HCT116 (cell line): ENCODE measurements around the gene DRD2. TPM values are rescaled to one million over a fixed set of nuclear protein-coding genes. Genes with fewer than 3 reads are reported as not detected.

Experiments used
- ATAC-seq: fragments of 200-7000 bp; cut with Tn5 transposase; 2 replicates; pipeline ENCODE4 v1.9.1; 2020; ENCODE audit warnings: mild to moderate bottlenecking, moderate library complexity
- BruUV-seq: library from RNA; stranded (reverse); fragments of 400-500 nt; replicated peaks from 2 replicates; lab custom pipeline; 2021; lab: Mats Ljungman, UMichigan
- CTCF ChIA-PET: fragments of 300-600 bp; sonication (Branson Sonifier 250); formaldehyde crosslinking; loops from one replicate; lab custom pipeline; 2021; ENCODE audit warnings: antibody characterized with exemption; lab: Charles Lee
- POLR2A ChIA-PET: fragments of 300-600, 350-600 bp; sonication (Branson Sonifier 250); formaldehyde crosslinking; loops from one replicate; lab custom pipeline; 2021; ENCODE audit warnings: antibody characterized with exemption; lab: Charles Lee
- RAD21 ChIA-PET, 2 experiments: fragments of 300-600 bp; sonication (Branson Sonifier 250); formaldehyde crosslinking; loops; one replicate each; lab custom pipeline; 2023; ENCODE audit warnings: low total read pairs in 2 of 2; ENCODE audit not compliant: uncharacterized antibody in 2 of 2, unreplicated experiment in 2 of 2, low non-redundant PET in 1 of 2; lab: Charles Lee
- DNase-seq: peaks from one replicate; pipeline ENCODE4 v3.0.0-alpha.2; 2010; ENCODE audit warnings: low read depth, low spot score
- H2AFZ ChIP-seq: fragments of 200-600 bp; shearing (Covaris generic), sonication (generic); 2 replicates; pipeline ENCODE4 v1.6.1; 2017; ENCODE audit warnings: low read depth, mixed run types, mixed read lengths, antibody characterized with exemption, low read length; ENCODE audit not compliant: poor library complexity, severe bottlenecking
- H3K27ac ChIP-seq: 2 replicates; pipeline ENCODE4 v1.5.1; 2012; ENCODE audit warnings: low read depth, low read length
- H3K27me3 ChIP-seq: fragments of 200-600 bp; sonication (generic); 2 replicates; pipeline ENCODE4 v1.6.1; 2016; ENCODE audit warnings: mixed run types, low read length, mixed read lengths; ENCODE audit not compliant: insufficient read depth
- H3K36me3 ChIP-seq, 2 experiments: fragments of 200-500 bp in 1 of 2; fragments of 200-600 bp in 1 of 2; sonication (Bioruptor generic) in 1 of 2; sonication (generic) in 1 of 2; 2 replicates each; pipeline versions ENCODE4 v1.5.1 to v1.6.1; 2014 to 2016; ENCODE audit warnings: low read length in 2 of 2, inconsistent platforms in 1 of 2, mixed read lengths in 1 of 2, mixed run types in 1 of 2; ENCODE audit not compliant: insufficient read depth in 2 of 2, control insufficient read depth in 1 of 2
- H3K4me1 ChIP-seq, 2 experiments: fragments of 200-600 bp in 1 of 2; sonication (generic) in 1 of 2; 2 replicates each; pipeline versions ENCODE4 v1.5.1 to v1.6.1; 2012 to 2017; ENCODE audit warnings: low read length in 2 of 2, inconsistent platforms in 1 of 2, mild to moderate bottlenecking in 1 of 2, mixed read lengths in 1 of 2, mixed run types in 1 of 2, moderate library complexity in 1 of 2; ENCODE audit not compliant: insufficient read depth in 2 of 2, control insufficient read depth in 1 of 2
- H3K4me2 ChIP-seq: fragments of 200-600 bp; sonication (generic); 2 replicates; pipeline ENCODE4 v1.6.1; 2017; ENCODE audit warnings: mixed run types, low read length, mixed read lengths
- H3K4me3 ChIP-seq, 2 experiments: fragments of 200-600 bp in 1 of 2; sonication (generic) in 1 of 2; replicated peaks in 1 of 2; 2 replicates each; pipeline ENCODE4 v1.5.1; 2011 to 2016; ENCODE audit warnings: low read length in 2 of 2, control low read depth in 1 of 2, low read depth in 1 of 2, mild to moderate bottlenecking in 1 of 2, mixed read lengths in 1 of 2, mixed run types in 1 of 2
- H3K79me2 ChIP-seq: fragments of 200-600 bp; sonication (generic); 2 replicates; pipeline ENCODE4 v1.6.1; 2017; ENCODE audit warnings: mild to moderate bottlenecking, mixed run types, low read length, moderate library complexity, mixed read lengths; ENCODE audit not compliant: insufficient read depth
- H3K9ac ChIP-seq: fragments of 200-600 bp; sonication (generic); 2 replicates; pipeline ENCODE4 v1.6.1; 2016; ENCODE audit warnings: low read length, mixed read lengths
- H3K9me2 ChIP-seq: fragments of 200-600 bp; sonication (generic), shearing (Covaris generic); 2 replicates; pipeline ENCODE4 v1.6.1; 2017; ENCODE audit warnings: mixed run types, mild to moderate bottlenecking, moderate library complexity; ENCODE audit not compliant: insufficient read depth
- H3K9me3 ChIP-seq, 2 experiments: fragments of 200-500 bp in 1 of 2; fragments of 200-600 bp in 1 of 2; sonication (Bioruptor generic) in 1 of 2; sonication (generic) in 1 of 2; 2 replicates each; pipeline ENCODE4 v1.6.1; 2014 to 2017; ENCODE audit warnings: low read length in 2 of 2, mixed read lengths in 2 of 2, inconsistent platforms in 1 of 2, low read depth in 1 of 2, mild to moderate bottlenecking in 1 of 2, mixed run types in 1 of 2, moderate library complexity in 1 of 2; ENCODE audit not compliant: control insufficient read depth in 1 of 2, insufficient read depth in 1 of 2
- H4K20me1 ChIP-seq: fragments of 200-600 bp; sonication (generic), shearing (Covaris generic); 2 replicates; pipeline ENCODE4 v1.6.1; 2017; ENCODE audit warnings: mixed run types, mild to moderate bottlenecking, moderate library complexity; ENCODE audit not compliant: insufficient read depth
- ATF3 ChIP-seq: IDR thresholded peaks from 2 replicates; pipeline ENCODE4 v1.6.1; 2012
- CBX3 ChIP-seq: IDR thresholded peaks from 2 replicates; pipeline ENCODE4 v1.6.1; 2012; ENCODE audit warnings: low read depth
- CEBPB ChIP-seq: IDR thresholded peaks from 2 replicates; pipeline ENCODE4 v1.6.1; 2012; ENCODE audit warnings: low read depth
- CTCF ChIP-seq, 3 experiments: fragments of 200-600 bp in 1 of 3; sonication (generic) in 1 of 3; IDR thresholded peaks in 2 of 3; conservative IDR thresholded peaks in 1 of 3; 2 replicates each; pipeline ENCODE4 v1.5.1; 2012 to 2017; ENCODE audit warnings: low read depth in 2 of 3, low read length in 2 of 3, antibody characterized with exemption in 1 of 3, borderline replicate concordance in 1 of 3, control low read depth in 1 of 3, mild to moderate bottlenecking in 1 of 3, mixed read lengths in 1 of 3, mixed run types in 1 of 3, moderate library complexity in 1 of 3; ENCODE audit not compliant: insufficient read depth in 1 of 3
- EGR1 ChIP-seq: IDR thresholded peaks from 2 replicates; pipeline ENCODE4 v1.6.1; 2012; ENCODE audit warnings: low read depth
- ELF1 ChIP-seq: IDR thresholded peaks from 2 replicates; pipeline ENCODE4 v1.6.1; 2012; ENCODE audit warnings: low read depth, borderline replicate concordance
- EZH2 ChIP-seq: fragments of 200-600 bp; sonication (generic); IDR thresholded peaks from 2 replicates; pipeline ENCODE4 v1.6.1; 2017; ENCODE audit warnings: antibody characterized with exemption, mixed run types
- EZH2phosphoT487 ChIP-seq: fragments of 200-600 bp; IDR thresholded peaks from 2 replicates; pipeline ENCODE4 v1.6.1; 2018; ENCODE audit warnings: antibody characterized with exemption, borderline replicate concordance
- FOSL1 ChIP-seq: IDR thresholded peaks from 2 replicates; pipeline ENCODE4 v1.6.1; 2012; ENCODE audit warnings: low read depth
- JUND ChIP-seq: IDR thresholded peaks from 2 replicates; pipeline ENCODE4 v1.6.1; 2012
- POLR2AphosphoS5 ChIP-seq: IDR thresholded peaks from 2 replicates; pipeline ENCODE4 v1.6.1; 2011; ENCODE audit warnings: mild to moderate bottlenecking, low read depth, low read length, moderate library complexity
- RAD21 ChIP-seq: IDR thresholded peaks from 2 replicates; pipeline ENCODE4 v1.6.1; 2012; ENCODE audit warnings: low read depth, mild to moderate bottlenecking
- SIN3A ChIP-seq: IDR thresholded peaks from 2 replicates; pipeline ENCODE4 v1.6.1; 2012; ENCODE audit warnings: low read depth
- TCF7L2 ChIP-seq: IDR thresholded peaks from 2 replicates; pipeline ENCODE4 v1.7.0; 2011; ENCODE audit warnings: borderline replicate concordance, inconsistent platforms; ENCODE audit not compliant: insufficient read depth, insufficient read length; ENCODE audit errors: extremely low read depth
- YY1 ChIP-seq: IDR thresholded peaks from 2 replicates; pipeline ENCODE4 v1.6.1; 2011; ENCODE audit warnings: low read length, low read depth, moderate library complexity, mild to moderate bottlenecking; ENCODE audit not compliant: insufficient replicate concordance; ENCODE audit errors: extremely low read depth
- ZFX ChIP-seq: fragments of 450-650 bp; IDR thresholded peaks from 2 replicates; pipeline ENCODE4 v1.6.1; 2017
- ZNF274 ChIP-seq: fragments of 200-500 bp; sonication (Bioruptor generic); IDR thresholded peaks from 2 replicates; pipeline ENCODE4 v1.6.1; 2014; ENCODE audit warnings: mild to moderate bottlenecking, low read depth, low read length, inconsistent platforms
- intact Hi-C: fragments of 100-400 bp; cut with micrococcal nuclease; formaldehyde crosslinking; loops from 2 replicates; pipeline ENCODE4 v1.10.0; 2022
- total RNA-seq: library from RNA; stranded (reverse); gene quantifications from one replicate; pipeline ENCODE4 v1.2.1, GENCODE V29; 2021; ENCODE audit not compliant: unreplicated experiment
- TF ChIP-seq, protein P1 (sequence below): IDR thresholded peaks from 2 replicates; pipeline ENCODE4 v1.6.1; 2012

Gene DRD2
- total RNA-seq, 1 experiment from 2014 or later: not detected

GRCh38 chr11:113394919-113395318 lies 80.3 kb downstream of the DRD2 start:
- Histone ChIP-seq H2AFZ (no peak overlapping the region), H3K36me3 (no peaks in the 10 kb centered on the region), H3K79me2 (no peaks in the 10 kb centered on the region), H3K4me2 (no peak overlapping the region), H3K9ac (no peak overlapping the region), H3K27me3 (peaks cover 15% of the 10 kb centered on the region), H3K4me1 (no peaks in the 10 kb centered on the region), H4K20me1 (no peaks in the 10 kb centered on the region), H3K9me3 (no peaks in the 10 kb centered on the region), H3K27ac (no peak overlapping the region), H3K9me2 (no peaks in the 10 kb centered on the region), H3K4me3 (no peak overlapping the region)
- ChIA-PET RAD21 (no interaction called here), POLR2A (no interaction called here), CTCF (no interaction called here)
- TF ChIP-seq ZFX (no peak), CEBPB (no peak), POLR2AphosphoS5 (no peak), YY1 (no peak), CBX3 (no peak), TCF7L2 (no peak), FOSL1 (no peak), CTCF (IDR thresholded peaks at IDR 0.05 in 2 of 3, conservative IDR thresholded peaks at IDR 0.05 in 1 of 3; ENCODE audit: borderline replicate concordance in 1 of 3, insufficient read depth in 1 of 3, low read depth in 2 of 3, low read length in 2 of 3) (no peak), ATF3 (no peak), EZH2 (no peak), ELF1 (no peak), EZH2phosphoT487 (no peak), RAD21 (no peak), ZNF274 (no peak), SIN3A (no peak), JUND (no peak), EGR1 (no peak)
- TF ChIP-seq, protein P1, sequence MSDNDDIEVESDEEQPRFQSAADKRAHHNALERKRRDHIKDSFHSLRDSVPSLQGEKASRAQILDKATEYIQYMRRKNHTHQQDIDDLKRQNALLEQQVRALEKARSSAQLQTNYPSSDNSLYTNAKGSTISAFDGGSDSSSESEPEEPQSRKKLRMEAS: no peak
- DNase-seq (no peak), ATAC-seq (no peak)
- no TSS peak for BruUV-seq
- intact Hi-C loops: no loop called here
